ENCODE data around the gene ZNF750.

ZNF750 gene

GRCh38 chr17:82872591-82873520 is 33.0 kb upstream of the ZNF750 start:
- no peak for DNase-seq

- no peak for DNase-seq
Observed at GRCh38 chr17:82871776-82872561, 32.1 kb upstream of the ZNF750 start.

GRCh38 chr17:82871056-82871775 is 31.4 kb upstream of the ZNF750 start:
- peak; percentile 74 for DNase-seq

DNA sequence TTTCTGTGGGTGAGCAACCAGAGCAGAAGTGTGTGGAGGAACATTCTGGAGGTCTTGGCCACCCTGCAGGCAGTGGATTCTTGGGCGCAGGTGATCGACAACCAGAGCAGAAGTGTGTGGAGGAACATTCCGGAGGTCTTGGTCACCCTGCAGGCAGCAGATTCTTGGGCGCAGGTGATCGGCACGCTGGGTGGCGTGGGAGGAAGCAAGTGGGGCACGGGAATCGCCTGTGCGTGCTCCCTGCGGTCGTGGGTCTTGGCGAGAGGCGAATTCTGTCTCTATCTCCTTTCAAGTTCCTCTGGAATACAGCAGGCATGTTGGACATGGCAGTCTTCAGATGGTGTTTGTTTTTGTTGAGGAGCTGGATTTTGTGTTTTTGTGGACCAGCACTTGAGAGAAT is 30.7 kb upstream of the ZNF750 start:
- no peak for DNase-seq

- no peak for DNase-seq
Observed at GRCh38 chr17:82870091-82870491, 30.3 kb upstream of the ZNF750 start.

DNA sequence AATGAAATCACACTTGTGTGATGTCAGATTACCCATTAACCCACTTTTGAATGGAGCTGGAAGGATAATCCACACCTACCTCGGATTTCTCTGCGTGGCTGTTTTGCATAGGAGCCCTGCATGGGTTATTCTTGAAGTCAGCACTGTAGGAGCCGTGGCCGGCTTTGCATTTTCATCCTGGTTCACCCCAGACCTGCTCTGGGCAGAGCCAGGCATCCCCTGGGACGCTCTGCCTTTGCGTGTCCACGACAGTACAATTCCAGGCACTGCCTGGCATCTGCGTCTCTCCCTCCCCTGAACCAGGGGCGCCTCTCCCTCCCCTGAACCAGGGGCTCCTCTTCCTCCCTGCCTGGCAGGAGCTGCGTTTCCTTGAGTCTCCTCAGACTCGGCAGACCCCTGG is 29.7 kb upstream of the ZNF750 start:
- DNase-seq = no peak

DNA sequence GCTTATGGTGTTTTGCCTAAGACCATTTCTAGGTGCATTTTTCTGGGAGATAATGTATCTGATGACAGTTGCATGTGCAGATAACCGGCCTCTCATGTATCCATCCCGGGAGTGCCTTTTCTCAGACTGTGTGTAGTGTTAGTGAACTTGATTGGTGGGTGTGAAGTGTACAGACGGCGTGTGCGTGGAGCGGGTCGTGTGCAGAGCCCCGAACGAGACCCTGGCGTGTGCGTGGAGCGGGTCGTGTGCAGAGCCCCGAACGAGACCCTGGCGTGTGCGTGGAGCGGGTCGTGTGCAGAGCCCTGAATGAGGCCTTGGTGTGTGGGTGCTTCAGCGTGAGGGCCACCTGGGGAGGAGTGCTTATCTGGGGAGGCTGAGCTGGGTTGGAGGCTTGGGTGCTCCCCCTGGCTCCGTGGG is 28.9 kb upstream of the ZNF750 start:
- DNase-seq = no peak

DNA sequence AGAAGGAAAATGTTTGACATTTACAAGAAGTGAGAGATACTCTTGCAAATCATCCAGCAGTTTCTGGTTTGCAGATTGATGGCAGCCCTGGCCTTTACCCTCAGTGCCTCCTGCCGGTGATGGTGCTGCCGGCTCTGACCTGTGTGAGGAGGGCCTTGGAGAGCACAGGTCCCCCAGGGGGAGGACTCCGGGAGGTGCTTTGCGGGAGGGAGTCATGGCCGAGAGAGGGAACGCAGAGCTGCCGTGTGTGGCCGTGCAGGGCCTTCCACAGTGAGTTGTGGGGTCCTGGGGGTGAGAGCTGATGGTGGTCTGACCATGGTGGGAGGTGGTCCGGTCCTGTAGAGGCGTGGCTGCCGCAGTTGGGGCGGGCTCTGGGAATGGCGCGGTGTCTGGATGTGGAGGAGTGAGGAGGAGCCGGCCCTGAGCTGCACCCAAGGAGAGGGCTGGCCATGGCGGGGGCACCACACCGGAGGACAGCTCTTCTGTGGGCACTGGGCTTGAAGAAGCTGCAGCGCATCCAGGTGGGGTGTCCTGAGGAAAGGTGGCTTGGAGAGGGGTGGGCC is 28.0 kb upstream of the ZNF750 start:
- no peak for DNase-seq

DNA sequence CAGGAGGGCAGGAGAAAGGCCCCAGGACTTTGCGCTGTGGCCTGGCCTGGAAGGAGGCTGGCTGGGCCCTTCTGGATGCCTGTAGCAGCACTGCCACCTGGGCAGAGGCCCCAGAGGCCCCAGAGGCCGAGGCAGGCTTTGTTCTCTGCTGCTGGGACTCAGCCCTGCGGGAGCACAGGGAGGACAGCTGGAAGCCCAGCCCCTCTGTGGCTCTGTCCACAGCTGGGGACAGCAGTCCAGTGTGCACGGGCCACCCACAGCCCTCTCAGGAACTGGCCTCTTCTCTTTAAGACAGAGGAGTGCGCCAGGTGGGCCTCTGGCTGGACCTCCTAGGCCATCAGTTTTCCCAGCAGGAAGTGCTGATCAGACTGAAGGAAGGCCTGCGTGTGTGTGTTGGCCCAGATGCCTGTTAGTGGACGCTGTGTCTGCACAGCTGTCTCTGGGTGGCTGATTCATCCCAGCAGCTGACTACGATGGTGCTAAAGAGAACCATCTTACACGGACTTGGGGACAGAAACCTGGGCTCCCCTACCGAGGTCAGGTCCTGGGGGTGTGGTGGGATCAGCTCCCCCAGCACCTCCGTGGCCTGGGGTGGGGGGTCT is 26.9 kb upstream of the ZNF750 start:
- no peak for DNase-seq

DNA sequence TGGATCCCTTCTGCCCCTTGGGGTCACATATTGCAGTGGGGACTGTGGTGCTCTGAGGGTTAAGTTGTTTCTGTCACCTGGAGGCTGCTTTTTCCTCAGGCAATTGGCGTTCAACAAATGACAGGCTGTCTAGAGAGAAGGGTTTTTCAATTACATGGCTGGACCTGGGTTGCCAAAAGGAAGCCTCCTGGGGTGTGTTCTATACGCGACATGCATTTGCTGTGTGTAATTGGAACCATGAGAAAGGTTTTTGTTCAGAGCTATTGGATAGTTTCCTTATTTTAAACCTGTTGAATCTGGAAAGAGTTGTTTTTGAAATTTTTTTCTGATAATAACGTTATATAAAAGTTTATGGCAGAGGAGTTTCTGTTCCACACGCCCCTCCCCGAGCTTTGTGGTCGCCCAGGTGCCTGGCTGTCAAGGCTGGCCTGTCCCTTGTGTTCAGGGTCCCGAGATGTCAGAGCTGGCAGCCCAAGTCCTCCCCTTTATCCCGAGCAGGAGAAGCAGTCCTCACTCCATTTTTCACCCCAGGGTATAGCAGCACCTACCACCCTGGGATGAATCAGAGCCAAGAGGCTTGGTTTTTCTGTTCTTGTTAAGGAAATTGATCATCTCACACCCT is 26.1 kb upstream of the ZNF750 start:
- no peak for DNase-seq

GRCh38 chr17:82865274-82865673 is 25.5 kb upstream of the ZNF750 start:
- DNase-seq = no peak

- DNase-seq = no peak
Observed at GRCh38 chr17:82864713-82865248, 25.0 kb upstream of the ZNF750 start.

- peak; percentile 88 for DNase-seq
Observed at GRCh38 chr17:82863941-82864712, 24.3 kb upstream of the ZNF750 start.

DNA sequence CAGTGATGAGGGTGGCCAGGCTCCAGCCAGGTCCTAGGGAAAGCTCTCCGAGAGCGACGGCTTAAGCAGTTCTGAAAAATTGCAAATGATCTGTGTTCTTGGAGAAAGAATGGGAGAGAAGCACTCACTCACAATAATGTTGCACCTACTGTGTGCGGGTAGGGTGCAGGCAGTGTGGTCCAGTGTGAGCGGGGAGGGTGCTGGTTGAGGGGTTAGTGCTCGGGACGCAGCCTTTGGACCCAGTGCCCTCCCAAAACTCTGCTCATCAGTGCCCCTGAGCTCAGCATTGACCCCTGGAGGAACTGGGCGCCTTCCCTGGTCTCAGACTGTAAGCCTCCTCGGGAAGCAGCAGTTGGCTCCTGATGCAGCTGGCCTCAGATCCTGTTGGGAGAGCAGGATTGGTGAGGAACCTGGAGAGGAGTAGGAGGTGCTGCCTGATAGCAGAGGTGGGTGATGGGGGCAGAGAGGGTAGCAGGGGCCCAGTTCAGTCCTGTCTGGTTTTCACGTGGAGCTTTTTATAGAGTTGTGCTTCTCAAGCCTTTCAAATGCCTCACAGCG is 23.6 kb upstream of the ZNF750 start:
- no peak for DNase-seq

- DNase-seq = no peak
Observed at GRCh38 chr17:82862737-82863382, 23.0 kb upstream of the ZNF750 start.

DNA sequence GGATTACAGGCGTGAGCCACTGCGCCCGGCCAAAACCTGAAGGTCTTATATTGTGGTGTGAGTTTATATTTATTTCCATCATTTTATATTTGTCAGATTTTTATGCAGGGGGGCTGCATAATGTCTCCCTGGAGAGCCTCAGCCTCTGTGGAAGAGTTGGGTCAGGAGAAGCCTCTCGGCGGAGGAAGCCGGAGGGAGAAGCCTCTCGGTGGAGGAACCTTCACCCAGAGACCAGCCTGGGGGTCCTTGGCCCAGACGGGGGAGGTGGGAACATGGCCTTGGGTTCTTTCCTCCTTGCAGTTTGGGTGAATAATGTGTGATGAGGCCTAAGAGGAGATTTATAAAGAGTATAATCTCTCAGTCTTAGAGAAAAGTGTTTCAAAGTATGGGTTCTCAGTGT is 22.4 kb upstream of the ZNF750 start:
- no peak for DNase-seq

GRCh38 chr17:82861393-82861775 is 21.6 kb upstream of the ZNF750 start:
- DNase-seq = no peak

DNA sequence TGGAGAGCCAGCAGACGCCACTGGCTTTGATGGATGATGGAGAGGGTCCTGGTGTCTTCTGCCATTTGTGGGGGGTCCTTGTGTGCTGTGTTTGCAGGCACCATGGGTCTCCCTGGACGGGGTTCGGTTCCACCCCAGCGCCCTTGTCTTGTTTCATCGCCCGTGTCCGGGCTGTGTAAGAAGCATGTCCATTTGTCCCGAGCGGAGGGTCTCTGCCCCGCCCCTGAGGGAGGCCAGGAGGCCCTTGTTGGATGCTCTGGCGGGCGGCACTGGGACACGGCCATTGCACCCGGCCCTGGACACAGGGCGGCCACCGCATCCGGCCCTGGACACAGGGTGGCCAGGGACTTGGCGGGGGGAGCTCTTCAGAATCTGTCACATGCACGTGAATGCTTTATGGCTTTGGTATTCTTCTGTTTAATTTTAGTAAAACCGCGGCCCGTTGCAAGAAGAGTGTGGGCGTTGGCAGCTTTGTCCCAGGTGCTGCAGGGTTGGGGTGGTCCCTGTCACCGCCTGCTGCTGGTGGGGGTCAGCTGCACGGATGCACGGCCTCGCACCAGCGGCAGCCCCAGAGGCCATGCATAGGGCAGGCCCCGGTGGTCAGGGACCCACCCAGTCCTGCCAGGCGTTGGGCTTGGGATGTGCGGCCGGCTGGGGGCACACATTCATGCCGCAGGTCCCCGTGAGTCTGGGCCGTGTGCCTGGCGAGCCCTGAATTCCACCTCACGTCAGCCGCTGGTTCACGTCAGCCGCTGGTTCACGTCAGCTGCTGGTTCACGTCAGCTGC is 21.0 kb upstream of the ZNF750 start:
- no peak for DNase-seq
